SW480 (cell line): Measurements from ENCODE around the gene PLEKHO1.
A peak's percentile ranks its signal among the peaks of the same experiment; 100 is the strongest.
"Not testable (repeated sequence)": the region's sequence is repeated elsewhere in the genome, so short reads cannot be mapped to it uniquely, and the experiment has no call there.

ENCODE experiments used
- DNase-seq: peaks from one replicate; pipeline ENCODE4 v3.0.0-alpha.2; 2016; ENCODE audit warnings: low spot score

The PLEKHO1 gene

DNA sequence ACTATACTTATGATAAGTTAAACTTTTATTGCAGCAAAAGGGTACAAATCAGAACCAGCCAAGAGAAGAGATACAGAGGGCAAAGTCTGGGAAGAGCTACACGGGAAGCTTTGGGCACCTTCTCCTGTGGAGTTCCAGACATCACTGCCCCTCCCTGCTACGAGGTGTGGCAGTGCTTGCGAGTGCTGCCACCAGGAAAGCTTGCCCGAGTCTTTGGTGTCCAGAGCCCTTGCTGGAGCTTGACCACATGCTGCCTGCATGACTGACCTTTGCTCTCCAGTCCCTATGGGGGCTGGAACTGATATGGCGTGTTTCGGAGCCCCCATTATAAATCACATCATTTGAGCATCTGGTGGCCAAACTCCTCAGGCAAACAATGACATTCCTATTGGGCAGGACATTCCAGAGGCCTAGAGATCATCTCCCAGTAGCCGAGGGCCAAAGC is 23.4 kb downstream of the PLEKHO1 start:
- DNase-seq: no peak

DNA sequence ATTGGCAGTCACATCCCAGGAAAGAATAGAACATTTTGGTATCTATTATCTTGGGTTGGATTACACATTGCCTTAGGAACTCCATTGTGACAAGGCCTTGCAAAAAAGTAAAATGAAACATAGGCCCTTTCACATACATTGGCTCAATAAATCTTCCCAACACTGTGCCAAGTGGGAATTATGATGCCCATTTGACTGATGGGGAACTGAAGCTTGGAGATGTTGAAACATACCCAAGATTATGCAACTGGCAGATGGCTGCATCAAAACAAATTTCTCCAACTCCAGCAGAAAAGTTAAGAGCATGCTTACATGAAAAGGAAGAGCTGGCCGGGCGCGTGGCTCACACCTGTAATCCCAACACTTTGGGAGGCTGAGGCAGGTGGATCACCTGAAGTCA is 26.9 kb downstream of the PLEKHO1 start:
- no peak for DNase-seq

DNA sequence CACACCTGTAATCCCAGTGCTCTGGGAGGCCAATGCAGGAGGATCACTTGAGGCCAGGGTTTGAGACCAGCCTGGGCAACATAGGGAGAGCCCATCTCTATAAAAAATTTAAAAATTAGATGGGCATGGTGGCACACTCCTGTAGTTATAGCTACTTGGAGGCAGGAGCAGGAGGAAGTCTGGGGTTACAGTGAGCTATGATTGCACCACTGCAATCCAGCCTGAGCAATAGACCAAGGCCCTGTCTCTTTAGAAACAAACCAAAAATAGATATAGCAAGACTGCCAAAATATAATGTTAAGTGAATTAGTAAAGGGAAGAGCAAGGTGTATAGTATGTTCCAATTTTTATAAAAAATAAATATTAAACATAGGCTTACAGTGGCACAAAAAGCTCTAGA is 28.8 kb downstream of the PLEKHO1 start:
- DNase-seq: no peak

DNA sequence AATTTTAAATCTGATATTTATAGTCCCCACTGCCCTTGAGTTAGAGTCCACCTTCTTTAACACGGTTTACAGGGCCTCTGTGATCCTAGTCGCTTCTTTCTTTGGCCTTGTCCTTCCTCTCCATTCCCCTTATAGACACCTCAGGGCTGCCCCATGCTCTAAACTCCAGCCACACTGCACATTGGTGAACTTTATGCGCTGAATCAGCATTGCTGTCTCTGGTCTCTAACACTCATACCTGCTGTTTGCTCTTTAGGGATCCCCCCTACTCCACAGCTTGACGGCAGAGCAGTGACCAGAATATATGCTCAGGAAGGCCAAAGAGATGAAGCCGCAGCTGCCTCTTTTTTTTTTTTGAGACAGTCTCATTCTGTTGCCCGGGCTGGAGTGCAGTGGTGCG is 30.2 kb downstream of the PLEKHO1 start:
- DNase-seq: no peak

DNA sequence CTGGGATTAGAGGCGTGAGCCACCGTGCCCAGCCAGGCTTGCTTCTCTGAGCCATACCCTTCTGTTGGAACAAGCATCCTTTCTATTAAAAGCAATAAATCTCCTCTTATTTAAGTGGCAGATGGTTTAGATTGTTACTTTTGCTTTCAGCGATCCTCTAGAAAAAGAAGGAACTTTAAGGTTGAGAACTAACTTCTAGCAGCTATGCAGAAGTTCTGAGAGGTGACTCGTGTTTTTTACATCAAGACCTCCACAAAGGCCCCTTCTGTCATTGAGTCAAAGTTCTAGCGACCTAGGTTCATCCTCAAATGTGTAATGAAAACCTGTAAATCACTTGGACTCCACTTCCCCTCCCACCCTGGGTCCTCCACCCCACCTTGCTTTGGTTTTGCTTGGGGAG is 30.8 kb downstream of the PLEKHO1 start:
- DNase-seq: no peak

DNA sequence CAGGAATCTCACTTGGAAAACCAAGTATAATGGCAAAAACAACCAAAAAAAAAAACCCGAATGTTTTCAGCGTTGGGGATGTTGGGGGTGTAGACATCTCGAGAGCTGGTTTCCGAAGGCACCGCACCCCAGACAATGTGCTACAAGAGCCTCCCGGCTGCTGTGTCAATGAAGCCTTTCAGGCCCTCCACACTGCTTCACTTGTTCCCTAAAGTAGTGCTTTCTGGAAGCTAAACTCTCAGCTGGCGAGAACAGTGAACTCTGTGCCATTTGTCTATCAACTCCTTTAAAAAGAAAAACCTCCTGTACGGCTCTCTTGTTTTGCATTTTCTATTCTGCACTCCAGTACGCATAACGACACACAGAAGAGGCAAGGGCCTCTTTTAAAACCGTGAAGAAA is 32.5 kb downstream of the PLEKHO1 start:
- DNase-seq: no peak

DNA sequence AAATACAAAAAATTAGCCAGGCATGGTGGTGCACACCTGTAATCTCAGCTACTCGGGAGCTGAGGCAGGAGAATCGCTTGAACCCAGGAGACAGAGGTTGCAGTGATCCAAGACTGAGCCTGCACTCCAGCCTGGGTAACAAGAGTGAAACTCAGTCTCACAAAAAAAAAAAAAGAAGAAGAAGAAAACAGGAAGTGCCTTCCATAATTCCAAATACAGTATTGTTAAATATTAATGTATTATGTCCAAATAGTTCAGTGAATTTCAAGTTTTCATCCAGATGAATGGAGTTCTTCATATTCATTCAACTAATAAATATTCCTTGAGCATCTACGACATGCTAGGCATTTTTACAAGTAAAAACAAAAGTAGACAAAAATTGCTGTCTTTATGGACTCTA is 33.3 kb downstream of the PLEKHO1 start:
- DNase-seq: no peak

DNA sequence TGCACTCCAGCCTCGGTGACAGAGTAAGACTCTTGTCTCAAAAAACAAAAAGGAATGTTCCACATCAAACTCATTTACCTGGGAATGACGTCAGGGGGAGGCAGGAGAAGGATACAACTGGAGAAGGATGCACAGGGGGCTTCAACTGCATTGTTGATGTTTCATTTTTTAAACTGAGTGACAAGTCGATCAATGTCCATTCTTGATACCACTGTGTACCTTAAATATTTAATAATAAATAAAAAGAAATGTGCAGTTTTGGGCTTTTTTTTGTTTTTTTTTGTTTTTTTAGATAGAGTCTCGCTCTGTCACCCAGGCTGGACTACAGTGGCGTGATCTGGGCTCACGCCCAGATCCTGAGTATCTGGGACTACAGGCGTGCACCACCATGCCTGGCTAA is 35.8 kb downstream of the PLEKHO1 start:
- DNase-seq: no peak

DNA sequence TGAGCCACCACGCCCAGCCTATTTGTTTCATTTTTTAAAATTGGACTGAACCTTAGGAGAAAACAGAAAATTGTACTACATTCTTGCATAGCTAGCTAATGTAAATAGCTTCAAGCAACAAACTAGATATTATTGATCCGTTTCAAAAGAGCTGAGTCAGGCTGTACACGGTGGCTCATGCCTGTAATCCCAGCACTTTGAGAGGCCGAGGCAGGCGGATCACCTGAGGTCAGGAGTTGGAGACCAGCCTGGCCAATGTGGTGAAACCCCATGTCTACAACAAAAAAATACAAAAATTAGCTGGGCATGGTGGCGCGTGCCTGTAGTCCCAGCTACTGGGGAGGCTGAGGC is 36.7 kb downstream of the PLEKHO1 start:
- not testable (repeated sequence) for DNase-seq

DNA sequence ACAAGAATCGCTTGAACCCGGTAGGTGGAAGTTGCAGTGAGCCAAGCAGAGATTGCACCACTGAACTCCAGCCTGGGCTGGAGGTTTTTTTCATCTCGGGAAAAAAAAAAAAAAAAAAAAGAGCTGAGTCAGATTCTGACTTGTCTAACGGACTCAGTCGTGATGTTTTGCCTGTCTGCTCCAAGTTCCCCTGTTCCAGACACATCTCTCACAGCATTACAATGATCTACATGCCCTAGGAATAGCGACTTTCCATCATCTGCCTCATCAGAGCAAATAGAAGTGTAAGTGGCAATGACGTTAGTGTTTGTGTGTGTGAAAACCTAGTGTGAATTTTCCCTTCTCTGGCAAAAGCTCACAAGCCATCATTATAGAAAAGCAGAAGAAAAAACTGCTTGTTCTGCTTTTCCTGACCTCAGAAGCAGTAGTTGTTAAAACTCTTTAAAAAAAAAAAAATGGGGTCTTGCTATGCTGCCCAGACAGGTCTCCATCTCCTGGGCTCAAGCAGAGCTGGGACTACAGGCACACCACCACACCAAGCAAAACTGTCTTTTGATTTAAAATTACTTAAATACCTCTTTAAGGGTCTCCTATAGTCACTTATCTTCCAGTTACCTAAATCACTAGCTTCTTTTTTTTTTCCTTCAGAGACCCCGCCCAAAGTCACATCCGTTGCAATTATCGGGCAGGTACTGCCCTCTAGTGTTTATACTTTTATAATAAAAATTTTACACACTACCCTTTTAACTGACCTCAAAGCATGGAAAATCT is 37.3 kb downstream of the PLEKHO1 start:
- DNase-seq: peak; percentile 46

DNA sequence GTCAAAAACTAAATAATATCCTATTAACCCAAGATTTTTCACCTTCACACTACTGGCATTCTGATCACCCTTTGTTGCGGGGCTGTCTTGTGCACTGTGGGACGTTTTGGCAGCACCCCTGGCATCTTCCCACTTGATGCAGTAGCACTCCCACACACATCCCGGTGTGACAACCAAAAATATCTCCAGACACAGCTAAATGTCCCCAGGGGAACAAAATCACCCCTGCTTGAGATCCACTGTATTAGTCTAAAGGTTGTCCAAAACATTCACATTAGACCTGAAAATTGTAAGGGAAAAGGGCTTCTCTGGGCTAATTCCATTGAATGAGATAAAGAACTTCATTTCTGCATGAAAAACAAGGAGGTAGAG is 37.8 kb downstream of the PLEKHO1 start:
- DNase-seq: no peak

DNA sequence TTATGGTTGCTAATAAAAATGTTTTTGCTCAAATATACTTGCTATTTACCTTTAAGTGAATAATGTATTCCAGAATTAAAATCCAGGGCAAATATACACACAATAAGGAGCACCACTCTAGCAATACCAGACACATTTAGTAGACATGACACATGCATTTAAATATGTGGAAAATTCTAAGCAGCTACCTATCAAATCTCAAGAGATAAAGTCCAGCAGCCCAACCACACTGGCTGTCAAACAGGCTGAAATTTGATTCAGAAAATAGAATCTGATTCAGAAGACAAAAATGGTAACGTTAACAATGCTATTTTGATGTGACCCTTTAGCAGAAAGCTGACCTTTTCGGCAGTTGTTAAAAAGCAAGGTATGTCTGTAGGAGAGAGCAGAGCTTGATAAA is 42.3 kb downstream of the PLEKHO1 start:
- DNase-seq: no peak

DNA sequence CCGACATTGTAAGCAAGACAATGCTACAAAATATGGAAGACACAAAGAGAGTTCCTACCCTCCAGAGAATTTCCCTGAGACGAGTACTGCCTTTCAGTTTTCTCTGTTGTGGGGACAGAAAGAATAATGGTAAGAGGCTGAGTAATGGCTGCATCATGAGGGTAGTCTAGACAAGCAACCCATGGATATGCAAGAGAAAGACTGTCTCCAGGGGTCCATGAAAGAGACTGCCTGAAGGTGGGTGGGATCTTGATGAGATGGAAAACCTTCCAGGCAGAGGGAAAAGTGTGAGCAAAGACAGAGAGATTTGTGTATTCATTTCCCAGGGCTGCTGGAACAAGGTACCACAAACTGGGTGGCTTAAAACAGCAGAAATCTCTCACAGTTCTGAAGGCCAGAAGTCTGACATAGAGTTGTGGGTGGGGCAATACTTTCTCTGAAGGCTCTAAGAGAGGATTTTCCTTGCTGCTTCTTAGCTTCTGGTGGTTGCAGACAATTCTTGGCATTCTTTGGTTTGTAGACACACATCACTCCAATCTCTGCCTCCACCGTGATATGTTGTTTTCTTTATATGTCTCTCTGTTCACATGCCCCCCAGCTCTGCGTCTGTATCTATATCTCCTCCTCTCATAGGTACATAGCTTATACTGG is 44.8 kb downstream of the PLEKHO1 start:
- DNase-seq: no peak

DNA sequence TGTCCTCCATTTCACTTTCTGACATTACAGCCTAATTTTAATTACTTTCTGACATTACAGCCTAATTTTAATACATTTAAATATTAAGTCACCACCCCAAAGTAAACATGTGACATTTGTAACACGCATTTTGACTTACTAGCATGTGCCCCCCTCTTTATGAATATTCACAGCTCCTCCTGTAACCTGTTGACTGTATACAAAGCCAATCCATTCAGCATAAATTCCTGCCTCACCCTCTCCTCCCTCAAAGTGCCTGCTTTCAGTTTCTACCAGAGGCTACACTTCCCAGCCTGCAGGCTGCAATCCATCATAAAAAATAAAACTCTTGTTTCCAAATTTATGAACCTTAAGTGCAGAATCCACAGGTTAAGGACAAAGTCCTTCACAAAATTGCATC is 46.7 kb downstream of the PLEKHO1 start:
- no peak for DNase-seq

DNA sequence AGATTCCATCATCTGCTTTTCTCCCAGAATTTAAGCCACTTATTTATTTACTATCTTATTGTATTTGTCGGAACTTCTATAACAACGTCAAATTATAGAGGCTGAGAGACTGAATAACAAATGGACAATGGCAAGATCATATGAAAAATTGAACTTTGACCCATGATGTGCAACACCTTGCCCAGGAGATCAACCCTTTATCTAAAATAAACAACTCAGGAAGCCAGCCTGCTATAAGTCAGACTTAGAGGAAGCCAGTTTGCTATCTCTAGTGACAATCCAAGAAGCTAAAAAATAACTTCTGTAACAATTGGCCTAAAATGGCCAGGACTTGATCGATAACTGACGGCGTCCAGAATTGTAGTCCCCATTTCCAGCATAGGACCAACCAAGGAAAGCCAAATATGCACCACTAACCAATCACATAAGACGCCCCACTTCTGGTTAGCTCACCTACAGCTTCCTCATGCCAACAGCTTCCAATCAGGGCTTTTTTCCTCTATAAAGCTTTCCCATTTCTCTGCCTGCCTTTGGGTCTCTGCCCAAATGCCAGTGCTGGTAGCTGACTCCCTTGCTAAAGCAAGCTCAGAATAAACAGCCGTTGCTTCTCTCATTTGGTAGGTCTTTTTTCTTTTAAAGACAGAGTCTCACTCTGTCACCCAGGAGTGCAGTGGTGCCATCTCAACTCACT is 57.7 kb downstream of the PLEKHO1 start:
- DNase-seq: no peak

DNA sequence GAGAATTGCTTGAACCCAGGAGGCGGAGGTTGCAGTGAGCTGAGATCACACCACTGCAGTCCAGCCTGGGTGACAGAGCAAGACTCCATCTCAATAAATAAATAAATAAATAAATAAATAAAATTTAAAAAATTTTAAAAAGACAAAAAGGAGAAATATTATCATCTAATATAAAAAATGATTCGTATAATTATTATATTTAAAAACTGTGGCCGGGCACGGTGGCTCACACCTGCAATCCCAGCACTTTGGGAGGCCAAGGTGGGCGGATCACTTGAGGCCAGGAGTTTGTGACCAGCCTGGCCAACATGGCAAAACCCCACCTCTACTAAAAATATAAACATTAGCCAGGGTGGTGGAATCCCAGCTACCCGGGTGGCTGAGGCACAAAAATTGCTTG is 58.7 kb downstream of the PLEKHO1 start:
- not testable (repeated sequence) for DNase-seq
